Gastrocnemius medialis (tissue), 4 donors: ENCODE measurements around the gene MAS1L.

Experiments used
- CTCF ChIP-seq, 5 experiments: fragments of 450-650 bp in 3 of 5; fragments of 200-600 bp in 2 of 5; sonication (generic) in 2 of 5; IDR thresholded peaks in 4 of 5; conservative IDR thresholded peaks in 1 of 5; 1 replicate in 4 of 5; 2 replicates in 1 of 5; pipeline ENCODE4 v1.5.1; 2016 to 2019; ENCODE audit warnings: antibody characterized with exemption in 5 of 5, mild to moderate bottlenecking in 3 of 5, moderate library complexity in 3 of 5
- POLR2A ChIP-seq, 2 donors: fragments of 450-650 bp; IDR thresholded peaks; one replicate each; pipeline ENCODE4 v1.6.1; 2017; ENCODE audit warnings: antibody characterized with exemption in 2 of 2, mild to moderate bottlenecking in 2 of 2, moderate library complexity in 2 of 2

GRCh38 chr6:29532320-29532951 is 44.7 kb upstream of the MAS1L start:
- TF ChIP-seq CTCF (IDR thresholded peaks at IDR 0.05 in 4 of 5, conservative IDR thresholded peaks at IDR 0.05 in 1 of 5) (no peak), POLR2A (IDR thresholded peaks at IDR 0.05) (no peak)
